Measurements from ENCODE around the gene STAC3.

The STAC3 gene

GRCh38 chr12:57226588-57227314 lies 24.2 kb downstream of the STAC3 start:
- POLR2A ChIA-PET, result interaction anchor here (0.8 to 2.3 kb wide), 7 partner anchors 9 to 228 kb away, joined by 3 to 9 read pairs (median 4); partner anchors contain the start of genes INHBE, NEMP1 and NXPH4
- no peak for TF ChIP-seq LEF1 (IDR thresholded peaks at IDR 0.05; ENCODE audit: borderline replicate concordance)
- no peak for TF ChIP-seq ELF4 (IDR thresholded peaks at IDR 0.05)
- TF ChIP-seq ZNF384 (IDR thresholded peaks at IDR 0.05), result no peak
- TF ChIP-seq FOXM1 (IDR thresholded peaks at IDR 0.05; ENCODE audit: borderline replicate concordance), result no peak
- TF ChIP-seq L3MBTL2 (conservative IDR thresholded peaks at IDR 0.05), result no peak
- TF ChIP-seq CTBP1 (IDR thresholded peaks at IDR 0.05; ENCODE audit: borderline replicate concordance), result no peak
- TF ChIP-seq, protein P1, sequence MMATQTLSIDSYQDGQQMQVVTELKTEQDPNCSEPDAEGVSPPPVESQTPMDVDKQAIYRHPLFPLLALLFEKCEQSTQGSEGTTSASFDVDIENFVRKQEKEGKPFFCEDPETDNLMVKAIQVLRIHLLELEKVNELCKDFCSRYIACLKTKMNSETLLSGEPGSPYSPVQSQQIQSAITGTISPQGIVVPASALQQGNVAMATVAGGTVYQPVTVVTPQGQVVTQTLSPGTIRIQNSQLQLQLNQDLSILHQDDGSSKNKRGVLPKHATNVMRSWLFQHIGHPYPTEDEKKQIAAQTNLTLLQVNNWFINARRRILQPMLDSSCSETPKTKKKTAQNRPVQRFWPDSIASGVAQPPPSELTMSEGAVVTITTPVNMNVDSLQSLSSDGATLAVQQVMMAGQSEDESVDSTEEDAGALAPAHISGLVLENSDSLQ (IDR thresholded peaks at IDR 0.05), result no peak
- no peak for TF ChIP-seq SP1 (IDR thresholded peaks at IDR 0.05)
- TF ChIP-seq SUZ12 (IDR thresholded peaks at IDR 0.05), result no peak
- no peak for TF ChIP-seq FOXK2 (IDR thresholded peaks at IDR 0.05)
- no peak for TF ChIP-seq TARDBP (IDR thresholded peaks at IDR 0.05)
- no peak for DNase-seq (ENCODE audit: extremely low spot score)
- CTCF ChIA-PET, result interaction anchor here (1.0 to 2.7 kb wide), 5 partner anchors 9 to 16 kb away, joined by 5 to 18 read pairs (median 9); a partner anchor contains a TSS

DNA sequence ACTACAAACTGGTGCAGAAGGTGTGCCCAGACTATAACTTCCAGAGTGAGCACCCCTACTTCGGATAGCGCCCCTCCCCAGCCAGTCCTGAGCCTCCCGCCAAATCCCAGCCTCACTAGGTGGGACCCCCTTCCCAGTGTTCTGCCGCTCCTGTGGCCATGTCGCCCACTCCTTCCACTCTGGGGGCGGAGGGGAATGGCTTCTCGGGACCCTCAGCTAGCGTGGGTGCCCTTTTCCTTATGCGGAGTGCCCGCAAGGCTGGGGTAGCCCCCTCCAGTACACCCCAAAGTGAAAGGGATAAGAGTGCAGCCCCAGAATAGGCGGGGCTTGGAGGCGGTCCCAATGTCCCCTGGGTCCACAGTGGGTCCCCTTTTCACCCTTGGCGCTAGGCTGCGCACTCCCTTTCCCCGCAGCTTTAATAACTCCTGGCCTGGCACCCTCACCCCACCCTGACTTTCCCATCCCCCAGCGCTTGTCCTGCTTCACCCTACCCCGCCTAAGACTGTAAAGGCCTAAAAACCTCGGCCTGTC lies 25.2 kb downstream of the STAC3 start:
- POLR2A ChIA-PET, result interaction anchor here (2.3 kb wide), 1 partner anchor 12 kb away, joined by 9 read pairs; a partner anchor contains a TSS
- CTCF ChIA-PET, result interaction anchor here (1.0 to 2.7 kb wide), 3 partner anchors 8 to 17 kb away, joined by 5 to 18 read pairs (median 10); no protein-coding TSS in a partner anchor
- DNase-seq (ENCODE audit: extremely low spot score), result no peak
- TF ChIP-seq BHLHE40 (IDR thresholded peaks at IDR 0.05; ENCODE audit: borderline replicate concordance) (no peak), LEF1 (IDR thresholded peaks at IDR 0.05; ENCODE audit: borderline replicate concordance) (no peak), ZNF384 (IDR thresholded peaks at IDR 0.05) (no peak), TARDBP (IDR thresholded peaks at IDR 0.05) (no peak), SP1 (IDR thresholded peaks at IDR 0.05) (no peak), NFRKB (IDR thresholded peaks at IDR 0.05) (no peak), ELF4 (IDR thresholded peaks at IDR 0.05) (no peak), FOXA1 (IDR thresholded peaks at IDR 0.05) (no peak), CTBP1 (IDR thresholded peaks at IDR 0.05; ENCODE audit: borderline replicate concordance) (no peak), SUZ12 (IDR thresholded peaks at IDR 0.05) (no peak), ARNT (IDR thresholded peaks at IDR 0.05) (no peak), HDGF (IDR thresholded peaks at IDR 0.05; ENCODE audit: borderline replicate concordance) (no peak), L3MBTL2 (conservative IDR thresholded peaks at IDR 0.05) (no peak)
- TF ChIP-seq, protein P1 (IDR thresholded peaks at IDR 0.05), result no peak

DNA sequence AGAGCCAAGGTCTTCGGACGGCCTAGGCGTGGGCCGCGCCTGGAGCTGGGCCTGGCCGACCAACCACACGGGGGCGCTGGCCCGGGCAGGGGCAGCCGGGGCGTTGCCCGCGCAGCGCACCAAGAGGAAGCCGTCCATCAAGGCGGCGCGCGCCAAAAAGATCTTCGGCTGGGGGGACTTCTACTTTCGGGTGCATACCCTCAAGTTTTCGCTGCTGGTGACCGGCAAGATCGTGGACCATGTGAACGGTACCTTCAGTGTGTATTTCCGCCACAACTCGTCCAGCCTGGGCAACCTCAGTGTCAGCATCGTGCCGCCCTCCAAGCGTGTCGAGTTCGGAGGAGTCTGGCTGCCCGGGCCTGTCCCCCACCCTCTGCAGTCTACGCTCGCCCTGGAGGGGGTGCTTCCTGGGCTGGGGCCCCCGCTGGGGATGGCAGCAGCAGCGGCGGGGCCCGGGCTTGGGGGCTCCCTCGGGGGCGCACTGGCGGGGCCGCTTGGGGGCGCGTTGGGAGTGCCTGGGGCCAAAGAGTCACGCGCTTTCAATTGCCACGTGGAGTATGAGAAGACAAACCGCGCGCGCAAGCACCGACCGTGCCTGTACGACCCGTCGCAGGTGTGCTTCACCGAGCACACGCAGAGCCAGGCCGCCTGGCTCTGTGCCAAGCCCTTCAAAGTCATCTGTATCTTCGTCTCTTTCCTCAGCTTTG lies 25.9 kb downstream of the STAC3 start:
- no peak for DNase-seq (ENCODE audit: extremely low spot score)
- POLR2A ChIA-PET, result interaction anchor here (0.6 to 1.0 kb wide), 2 partner anchors 15 to 768 kb away, joined by 3 read pairs; no protein-coding TSS in a partner anchor
- TF ChIP-seq ZNF384 (IDR thresholded peaks at IDR 0.05) (no peak), HDGF (IDR thresholded peaks at IDR 0.05; ENCODE audit: borderline replicate concordance) (no peak), TARDBP (IDR thresholded peaks at IDR 0.05) (no peak), CTBP1 (IDR thresholded peaks at IDR 0.05; ENCODE audit: borderline replicate concordance) (no peak)
- CTCF ChIA-PET, result interaction anchor here (0.7 to 0.9 kb wide), 3 partner anchors 11 to 39 kb away, joined by 3 to 4 read pairs (median 4); no protein-coding TSS in a partner anchor

DNA sequence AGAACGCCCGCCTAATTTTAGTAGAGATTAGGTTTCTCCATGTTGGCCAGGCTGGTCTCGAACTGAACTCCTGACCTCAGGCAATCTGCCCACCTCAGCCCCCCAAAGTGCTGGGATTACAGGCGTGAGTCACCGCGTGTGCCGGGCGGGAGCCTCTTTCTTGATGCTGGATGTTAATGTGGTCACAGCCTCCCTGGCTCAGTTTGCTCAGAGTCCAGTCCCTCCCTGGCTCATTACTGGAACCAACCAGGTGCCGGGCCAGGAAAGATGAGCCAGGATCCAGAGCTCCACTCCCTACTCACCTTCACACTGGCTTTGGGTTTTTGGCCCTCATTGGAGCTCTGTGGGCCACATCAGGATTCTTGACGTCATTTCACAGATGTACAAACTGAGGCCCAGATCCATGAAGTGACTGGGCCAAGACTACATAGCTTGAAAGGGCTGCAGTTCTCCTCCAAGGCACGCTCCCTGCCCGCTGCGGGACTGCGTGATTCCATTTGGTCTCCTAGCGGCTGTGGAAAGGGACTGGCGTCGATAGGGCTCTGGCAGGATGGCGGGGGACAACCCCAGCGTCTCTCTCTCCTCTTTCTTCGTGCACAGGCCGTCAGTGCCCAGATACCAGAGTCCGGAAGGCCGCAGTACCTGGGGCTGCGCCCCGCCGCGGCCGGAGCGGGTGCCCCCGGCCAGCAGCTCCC lies 26.6 kb downstream of the STAC3 start:
- TF ChIP-seq NFRKB (IDR thresholded peaks at IDR 0.05) (no peak), BHLHE40 (IDR thresholded peaks at IDR 0.05; ENCODE audit: borderline replicate concordance) (no peak), ELF4 (IDR thresholded peaks at IDR 0.05) (no peak), ZNF384 (IDR thresholded peaks at IDR 0.05) (no peak), FOXK2 (IDR thresholded peaks at IDR 0.05) (no peak), FOXA1 (IDR thresholded peaks at IDR 0.05) (no peak), CTBP1 (IDR thresholded peaks at IDR 0.05; ENCODE audit: borderline replicate concordance) (no peak), LEF1 (IDR thresholded peaks at IDR 0.05; ENCODE audit: borderline replicate concordance) (no peak), SP1 (IDR thresholded peaks at IDR 0.05) (no peak), TARDBP (IDR thresholded peaks at IDR 0.05) (no peak), HDGF (IDR thresholded peaks at IDR 0.05; ENCODE audit: borderline replicate concordance) (no peak), L3MBTL2 (conservative IDR thresholded peaks at IDR 0.05) (no peak), FOXM1 (IDR thresholded peaks at IDR 0.05; ENCODE audit: borderline replicate concordance) (no peak), ARNT (IDR thresholded peaks at IDR 0.05) (no peak)
- TF ChIP-seq, protein P1 (IDR thresholded peaks at IDR 0.05), result no peak
- ChIA-PET CTCF (interaction anchor here (0.7 to 0.9 kb wide), 3 partner anchors 10 to 38 kb away, joined by 3 to 4 read pairs (median 4); no protein-coding TSS in a partner anchor), POLR2A (interaction anchor here (0.6 to 1.0 kb wide), 2 partner anchors 16 to 767 kb away, joined by 3 read pairs; no protein-coding TSS in a partner anchor)
- no peak for DNase-seq (ENCODE audit: extremely low spot score)

Data from HEK293T (cell line).